Fibroblast of villous mesenchyme (primary cell): ENCODE measurements around the gene OR1K1. TPM values are rescaled to one million over a fixed set of nuclear protein-coding genes. Genes with fewer than 3 reads are reported as not detected.
"Not testable (repeated sequence)": the region's sequence is repeated elsewhere in the genome, so short reads cannot be mapped to it uniquely, and the experiment has no call there.

ENCODE experiments used
- DNase-seq: peaks from one replicate; pipeline ENCODE4 v3.0.0-alpha.2; 2010; ENCODE audit warnings: low read depth
- H3K4me3 ChIP-seq: 2 replicates; pipeline ENCODE4 v1.5.1; 2011; ENCODE audit warnings: low read depth, mild to moderate bottlenecking, low read length
- total RNA-seq: library from RNA; depleted of rRNA; stranded (reverse); fragments of >200 nt; gene quantifications from 2 replicates; pipeline ENCODE4 v1.2.3, GENCODE V29; 2012
- TF ChIP-seq, protein P1 (sequence below): IDR thresholded peaks from 2 replicates; pipeline ENCODE4 v1.5.1; 2012; ENCODE audit warnings: low read depth, mild to moderate bottlenecking, low read length; ENCODE audit not compliant: insufficient read depth

The OR1K1 gene
- total RNA-seq, 1 donor = not detected

DNA sequence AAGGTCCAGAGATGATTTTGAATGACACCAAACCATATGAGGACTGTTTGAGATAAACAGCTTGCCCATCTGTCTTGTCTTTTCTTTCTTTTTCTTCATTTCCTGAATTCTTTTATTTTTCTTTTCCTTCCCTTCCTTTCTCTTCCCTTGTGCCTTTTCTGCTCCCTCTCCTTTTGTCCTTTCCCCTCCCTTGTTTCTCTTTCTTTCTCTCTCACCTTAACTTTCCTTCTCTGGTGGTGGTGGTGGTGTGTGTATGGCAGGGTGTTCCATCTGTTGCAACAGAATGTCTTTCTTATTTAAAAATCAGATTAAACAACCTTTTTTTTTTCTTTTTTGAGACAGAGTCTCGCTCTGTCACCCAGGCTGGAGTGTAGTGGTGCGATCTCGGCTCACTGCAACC lies 32.3 kb downstream of the OR1K1 start:
- H3K4me3 ChIP-seq = no peak overlapping the region
- TF ChIP-seq, protein P1, sequence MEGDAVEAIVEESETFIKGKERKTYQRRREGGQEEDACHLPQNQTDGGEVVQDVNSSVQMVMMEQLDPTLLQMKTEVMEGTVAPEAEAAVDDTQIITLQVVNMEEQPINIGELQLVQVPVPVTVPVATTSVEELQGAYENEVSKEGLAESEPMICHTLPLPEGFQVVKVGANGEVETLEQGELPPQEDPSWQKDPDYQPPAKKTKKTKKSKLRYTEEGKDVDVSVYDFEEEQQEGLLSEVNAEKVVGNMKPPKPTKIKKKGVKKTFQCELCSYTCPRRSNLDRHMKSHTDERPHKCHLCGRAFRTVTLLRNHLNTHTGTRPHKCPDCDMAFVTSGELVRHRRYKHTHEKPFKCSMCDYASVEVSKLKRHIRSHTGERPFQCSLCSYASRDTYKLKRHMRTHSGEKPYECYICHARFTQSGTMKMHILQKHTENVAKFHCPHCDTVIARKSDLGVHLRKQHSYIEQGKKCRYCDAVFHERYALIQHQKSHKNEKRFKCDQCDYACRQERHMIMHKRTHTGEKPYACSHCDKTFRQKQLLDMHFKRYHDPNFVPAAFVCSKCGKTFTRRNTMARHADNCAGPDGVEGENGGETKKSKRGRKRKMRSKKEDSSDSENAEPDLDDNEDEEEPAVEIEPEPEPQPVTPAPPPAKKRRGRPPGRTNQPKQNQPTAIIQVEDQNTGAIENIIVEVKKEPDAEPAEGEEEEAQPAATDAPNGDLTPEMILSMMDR = no peak
- DNase-seq = no peak

DNA sequence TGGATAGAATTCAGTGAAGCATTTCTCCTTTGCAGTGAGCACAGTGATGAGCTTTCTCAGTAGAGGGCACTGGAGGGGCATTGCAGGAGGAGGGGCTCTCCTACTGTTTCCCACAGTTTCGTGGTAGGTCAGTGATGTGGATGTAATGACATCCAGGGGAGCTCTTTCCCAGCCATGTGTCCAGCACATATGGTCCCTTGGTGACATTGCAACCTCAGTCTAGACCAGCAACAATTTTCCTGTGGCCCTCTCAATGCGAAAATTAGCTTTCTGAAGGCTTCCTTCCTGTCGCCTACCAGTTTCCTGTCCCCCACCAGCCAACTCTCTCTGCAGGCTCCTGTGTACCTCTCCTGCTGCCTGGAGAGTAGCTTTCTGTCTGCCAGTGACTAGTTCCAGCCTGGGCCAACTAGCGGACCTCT lies 35.4 kb downstream of the OR1K1 start:
- no peak overlapping the region for H3K4me3 ChIP-seq
- TF ChIP-seq, protein P1 = no peak
- DNase-seq = no peak

DNA sequence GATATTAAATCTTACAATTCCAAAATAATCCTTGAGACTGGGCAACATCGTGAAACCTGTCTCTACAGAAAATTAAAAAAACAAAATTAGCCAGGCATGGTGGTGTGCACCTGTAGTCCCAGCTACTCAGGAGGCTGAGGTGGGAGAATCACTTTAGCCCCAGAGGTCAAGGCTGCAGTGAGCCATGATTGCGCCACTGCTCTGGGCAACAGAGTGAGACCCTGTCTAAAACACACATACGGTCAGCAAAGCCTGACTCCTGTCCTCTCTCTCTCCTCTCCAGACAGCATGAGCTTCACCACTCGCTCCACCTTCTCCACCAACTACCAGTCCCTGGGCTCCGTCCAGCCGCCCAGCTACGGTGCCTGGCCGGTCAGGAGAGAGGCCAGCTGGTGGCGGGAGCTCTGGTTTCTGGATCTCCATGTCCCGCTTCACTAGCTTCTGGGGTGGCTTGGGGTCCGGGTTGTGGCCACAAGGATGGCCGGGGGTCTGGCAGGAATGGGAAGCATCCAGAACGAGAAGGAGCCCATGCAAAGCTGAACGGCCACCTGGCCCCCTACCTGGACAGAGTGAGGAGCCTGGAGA lies 37.4 kb downstream of the OR1K1 start:
- no peak overlapping the region for H3K4me3 ChIP-seq
- TF ChIP-seq, protein P1 = no peak
- DNase-seq = no peak

DNA sequence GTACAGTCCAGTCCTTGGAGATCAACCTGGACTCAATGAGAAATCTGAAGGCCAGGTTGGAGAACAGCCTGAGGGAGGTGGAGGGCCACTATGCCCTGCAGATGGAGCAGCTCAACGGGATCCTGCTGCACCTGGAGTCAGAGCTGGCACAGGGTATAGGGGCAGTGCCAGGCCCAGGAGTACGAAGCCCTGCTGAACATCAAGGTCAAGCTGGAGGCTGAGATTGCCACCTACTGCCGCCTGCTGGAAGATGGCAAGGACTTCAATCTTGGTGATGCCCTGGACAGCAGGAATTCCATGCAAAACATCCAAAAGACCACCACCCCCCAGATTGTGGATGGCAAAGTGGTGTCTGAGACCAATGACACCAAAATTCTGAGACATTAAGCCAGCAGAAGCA lies 38.5 kb downstream of the OR1K1 start:
- DNase-seq, H3K4me3 ChIP-seq: not testable (repeated sequence)
- TF ChIP-seq, protein P1 = peak; percentile 17

DNA sequence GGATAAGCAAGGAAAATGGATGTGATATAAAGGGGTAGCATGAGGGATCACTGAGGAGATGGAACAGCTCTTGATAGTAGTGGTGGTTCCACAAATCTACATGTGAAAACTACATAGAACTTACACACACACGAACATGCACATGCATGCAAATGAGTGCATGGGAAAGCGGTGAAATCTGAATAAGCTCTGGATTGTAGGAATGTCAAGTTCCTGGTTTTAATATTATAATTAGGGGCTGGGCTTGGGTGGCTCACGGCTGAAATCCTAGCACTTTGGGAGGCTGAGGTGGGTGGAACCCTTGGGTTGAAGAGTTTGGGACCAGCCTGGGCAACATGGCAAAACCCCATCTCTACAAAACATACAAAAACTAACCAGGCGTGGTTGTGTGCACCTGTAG lies 41.6 kb downstream of the OR1K1 start:
- TF ChIP-seq, protein P1 = no peak
- H3K4me3 ChIP-seq = no peak overlapping the region
- no peak for DNase-seq

DNA sequence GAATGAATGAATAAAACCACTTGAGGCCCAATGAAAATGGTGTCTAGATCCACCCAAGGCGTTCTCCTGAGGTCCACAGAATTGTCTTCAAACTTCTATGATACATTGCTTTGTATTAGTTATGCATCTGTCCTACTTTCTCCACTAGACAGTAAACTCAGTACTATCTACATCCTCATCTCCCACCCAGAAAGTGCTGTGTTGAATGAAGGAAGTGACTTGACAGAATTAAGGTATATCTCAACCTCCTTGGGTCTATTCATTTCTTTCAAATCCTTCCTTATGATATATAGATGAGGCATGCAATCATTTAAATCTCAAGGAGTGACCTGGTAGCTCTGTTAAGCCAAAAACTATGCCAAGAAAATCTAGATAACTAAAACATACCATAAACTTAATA lies 44.2 kb downstream of the OR1K1 start:
- no peak for DNase-seq
- no peak overlapping the region for H3K4me3 ChIP-seq
- TF ChIP-seq, protein P1 = no peak

DNA sequence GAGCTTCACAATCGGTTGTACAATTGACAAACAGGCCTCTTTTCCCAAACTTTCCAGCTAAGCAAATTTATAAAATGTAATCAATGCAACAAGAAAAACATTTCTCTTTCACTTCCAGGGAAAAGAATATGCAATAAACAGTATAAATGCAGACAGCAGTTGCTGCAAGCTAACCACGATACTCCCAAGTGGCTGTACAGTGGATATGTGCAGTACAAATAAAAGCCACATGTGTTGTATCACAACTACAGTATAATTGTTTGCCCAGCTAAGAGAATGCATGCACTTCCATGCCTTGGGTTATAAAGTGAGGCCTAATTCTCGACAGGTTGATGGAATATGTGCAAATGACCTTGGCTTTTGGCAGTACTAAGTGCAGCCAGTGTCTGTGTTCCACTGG lies 45.2 kb downstream of the OR1K1 start:
- TF ChIP-seq, protein P1 = no peak
- H3K4me3 ChIP-seq = no peak overlapping the region
- DNase-seq = no peak
